BJ (cell line): ENCODE measurements around the gene KAT14. TPM values are rescaled to one million over a fixed set of nuclear protein-coding genes. Genes with fewer than 3 reads are reported as not detected.
"Not testable (repeated sequence)": the region's sequence is repeated elsewhere in the genome, so short reads cannot be mapped to it uniquely, and the experiment has no call there.

Experiments
- CTCF ChIA-PET: fragments of 350-600 bp; formaldehyde crosslinking; extraction: SDS; loops from one replicate; lab custom pipeline; 2021; ENCODE audit warnings: antibody characterized with exemption, inconsistent platforms; lab: Yijun Ruan, JAX
- POLR2A ChIA-PET: fragments of 300-600 bp; sonication (Branson Sonifier 250); formaldehyde crosslinking; extraction: SDS; loops from one replicate; lab custom pipeline; 2021; ENCODE audit warnings: antibody characterized with exemption; lab: Charles Lee
- DNase-seq: peaks from one replicate; pipeline ENCODE4 v3.0.0-alpha.2; 2011; ENCODE audit warnings: low read depth
- H3K27me3 ChIP-seq: 2 replicates; pipeline ENCODE4 v1.6.0; 2011; ENCODE audit warnings: low read length; ENCODE audit not compliant: control insufficient read depth, insufficient read depth
- H3K36me3 ChIP-seq: 2 replicates; pipeline ENCODE4 v1.5.1; 2011; ENCODE audit warnings: low read length; ENCODE audit not compliant: control insufficient read depth, insufficient read depth
- H3K4me3 ChIP-seq: 2 replicates; pipeline ENCODE4 v1.5.1; 2011; ENCODE audit warnings: low read depth, mild to moderate bottlenecking, control low read depth, low read length
- polyA plus RNA-seq: library from polyadenylated mRNA; depleted of rRNA; stranded (reverse); fragments of >200 nt; gene quantifications from 2 replicates; pipeline ENCODE4 v1.2.3, GENCODE V29; 2011
- TF ChIP-seq, protein P1 (sequence below): IDR thresholded peaks from 2 replicates; pipeline ENCODE4 v1.5.1; 2011; ENCODE audit warnings: low read depth, mild to moderate bottlenecking, control low read depth, inconsistent platforms, low read length, moderate library complexity; ENCODE audit not compliant: insufficient read depth

KAT14 gene
- polyA plus RNA-seq, 1 experiment, result 9.8 TPM

- POLR2A ChIA-PET, result no interaction called here
- TF ChIP-seq, protein P1, sequence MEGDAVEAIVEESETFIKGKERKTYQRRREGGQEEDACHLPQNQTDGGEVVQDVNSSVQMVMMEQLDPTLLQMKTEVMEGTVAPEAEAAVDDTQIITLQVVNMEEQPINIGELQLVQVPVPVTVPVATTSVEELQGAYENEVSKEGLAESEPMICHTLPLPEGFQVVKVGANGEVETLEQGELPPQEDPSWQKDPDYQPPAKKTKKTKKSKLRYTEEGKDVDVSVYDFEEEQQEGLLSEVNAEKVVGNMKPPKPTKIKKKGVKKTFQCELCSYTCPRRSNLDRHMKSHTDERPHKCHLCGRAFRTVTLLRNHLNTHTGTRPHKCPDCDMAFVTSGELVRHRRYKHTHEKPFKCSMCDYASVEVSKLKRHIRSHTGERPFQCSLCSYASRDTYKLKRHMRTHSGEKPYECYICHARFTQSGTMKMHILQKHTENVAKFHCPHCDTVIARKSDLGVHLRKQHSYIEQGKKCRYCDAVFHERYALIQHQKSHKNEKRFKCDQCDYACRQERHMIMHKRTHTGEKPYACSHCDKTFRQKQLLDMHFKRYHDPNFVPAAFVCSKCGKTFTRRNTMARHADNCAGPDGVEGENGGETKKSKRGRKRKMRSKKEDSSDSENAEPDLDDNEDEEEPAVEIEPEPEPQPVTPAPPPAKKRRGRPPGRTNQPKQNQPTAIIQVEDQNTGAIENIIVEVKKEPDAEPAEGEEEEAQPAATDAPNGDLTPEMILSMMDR, result no peak
- no peak for DNase-seq
- H3K27me3 ChIP-seq, result no peaks in the 10 kb centered on the region
- no peak overlapping the region for H3K4me3 ChIP-seq
- no peaks in the 10 kb centered on the region for H3K36me3 ChIP-seq
- CTCF ChIA-PET, result interaction anchor here (0.6 kb wide), 1 partner anchor 15 kb away, joined by 3 read pairs; no protein-coding TSS in a partner anchor
These were observed 34.2 kb upstream of the KAT14 start for GRCh38 chr20:18103497-18103896.

DNA sequence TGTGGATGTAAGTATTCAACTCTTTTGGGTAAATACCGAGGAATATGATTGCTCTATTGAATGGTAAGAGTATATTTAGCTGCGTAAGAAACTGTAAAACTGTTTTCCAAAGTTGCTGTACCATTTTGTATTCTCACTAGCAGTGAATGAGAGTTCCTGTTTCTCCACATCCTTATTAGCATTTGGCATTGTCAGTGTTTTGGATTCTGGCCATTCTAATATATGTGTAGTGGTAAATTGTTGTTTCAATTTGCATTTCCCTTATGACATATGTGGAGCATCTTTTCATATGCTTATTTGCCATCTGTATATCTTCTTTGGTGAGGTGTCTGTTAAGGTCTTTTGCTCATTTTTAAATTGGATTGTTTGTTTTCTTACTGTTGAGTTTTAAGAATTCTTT, 29.3 kb upstream of the KAT14 start:
- H3K4me3 ChIP-seq, result no peak overlapping the region
- ChIA-PET CTCF (no interaction called here), POLR2A (no interaction called here)
- DNase-seq, result no peak
- no peaks in the 10 kb centered on the region for H3K27me3 ChIP-seq
- H3K36me3 ChIP-seq, result no peaks in the 10 kb centered on the region
- TF ChIP-seq, protein P1, result no peak

DNA sequence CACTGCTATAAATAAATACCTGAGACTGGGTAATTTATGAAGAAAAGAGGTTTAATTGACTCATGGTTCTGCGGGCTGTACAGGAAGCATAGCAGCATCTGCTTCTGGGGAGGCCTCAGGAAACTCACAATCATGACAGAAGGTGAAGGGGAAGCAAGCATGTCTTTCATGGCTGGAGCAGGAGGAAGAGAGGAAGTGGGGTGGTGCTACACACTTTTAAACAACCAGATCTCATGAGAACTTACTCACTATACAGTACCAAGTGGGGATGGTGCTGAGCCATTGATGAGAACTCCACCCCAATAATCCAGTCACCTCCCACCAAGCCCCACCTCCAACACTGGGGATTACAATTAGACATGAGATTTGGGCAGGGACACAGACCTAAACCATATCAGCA, 9.1 kb upstream of the KAT14 start:
- H3K4me3 ChIP-seq, H3K36me3 ChIP-seq, DNase-seq, H3K27me3 ChIP-seq, POLR2A ChIA-PET, CTCF ChIA-PET: not testable (repeated sequence)

- TF ChIP-seq, protein P1, result no peak
These were observed 5.0 kb upstream of the KAT14 start for GRCh38 chr20:18132663-18133062.

GRCh38 chr20:18133962-18134361, 3.7 kb upstream of the KAT14 start:
- no peak for DNase-seq
- no peaks in the 10 kb centered on the region for H3K36me3 ChIP-seq
- POLR2A ChIA-PET, result no interaction called here
- TF ChIP-seq, protein P1, result no peak
- no peak overlapping the region for H3K4me3 ChIP-seq
- CTCF ChIA-PET, result no interaction called here
- H3K27me3 ChIP-seq, result no peaks in the 10 kb centered on the region

More at GRCh38 chr20:18132663-18133062, 5.0 kb upstream of the KAT14 start:
- H3K4me3 ChIP-seq, result no peak overlapping the region
- no peak for DNase-seq
- H3K36me3 ChIP-seq, result no peaks in the 10 kb centered on the region
- no peaks in the 10 kb centered on the region for H3K27me3 ChIP-seq
- ChIA-PET POLR2A (no interaction called here), CTCF (no interaction called here)

DNA sequence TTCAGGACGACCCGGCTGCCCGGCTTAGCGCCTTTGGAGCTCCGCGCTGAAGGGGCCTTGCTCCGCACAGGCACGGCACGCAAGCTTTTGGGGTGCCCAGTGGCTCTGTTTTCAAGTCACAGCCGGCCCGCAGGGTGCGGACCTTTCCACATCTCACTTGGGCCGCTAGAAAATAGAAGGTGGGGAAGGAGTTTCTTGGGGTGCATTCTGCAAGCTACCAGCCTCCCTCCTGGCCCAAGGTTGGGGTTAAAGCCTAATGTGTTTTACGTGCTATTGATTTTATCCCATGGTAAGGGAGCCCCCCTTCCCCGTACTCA, 561 bp downstream of the KAT14 start:
- ChIA-PET POLR2A (no interaction called here), CTCF (no interaction called here)
- Histone ChIP-seq H3K27me3 (no peaks in the 10 kb centered on the region), H3K4me3 (peak overlapping the region; percentile 87), H3K36me3 (peaks cover 2% of the 10 kb centered on the region; the same call in 1 of the 2 replicates)
- TF ChIP-seq, protein P1, result no peak
- no peak for DNase-seq
